NCI-H1930 (cell line): ENCODE results near the gene FSTL4.

Source experiments
- DNase-seq, 2 experiments: peaks; one replicate each; lab custom pipeline; 2025; lab: John Stamatoyannopoulos, UW

Gene FSTL4

DNA sequence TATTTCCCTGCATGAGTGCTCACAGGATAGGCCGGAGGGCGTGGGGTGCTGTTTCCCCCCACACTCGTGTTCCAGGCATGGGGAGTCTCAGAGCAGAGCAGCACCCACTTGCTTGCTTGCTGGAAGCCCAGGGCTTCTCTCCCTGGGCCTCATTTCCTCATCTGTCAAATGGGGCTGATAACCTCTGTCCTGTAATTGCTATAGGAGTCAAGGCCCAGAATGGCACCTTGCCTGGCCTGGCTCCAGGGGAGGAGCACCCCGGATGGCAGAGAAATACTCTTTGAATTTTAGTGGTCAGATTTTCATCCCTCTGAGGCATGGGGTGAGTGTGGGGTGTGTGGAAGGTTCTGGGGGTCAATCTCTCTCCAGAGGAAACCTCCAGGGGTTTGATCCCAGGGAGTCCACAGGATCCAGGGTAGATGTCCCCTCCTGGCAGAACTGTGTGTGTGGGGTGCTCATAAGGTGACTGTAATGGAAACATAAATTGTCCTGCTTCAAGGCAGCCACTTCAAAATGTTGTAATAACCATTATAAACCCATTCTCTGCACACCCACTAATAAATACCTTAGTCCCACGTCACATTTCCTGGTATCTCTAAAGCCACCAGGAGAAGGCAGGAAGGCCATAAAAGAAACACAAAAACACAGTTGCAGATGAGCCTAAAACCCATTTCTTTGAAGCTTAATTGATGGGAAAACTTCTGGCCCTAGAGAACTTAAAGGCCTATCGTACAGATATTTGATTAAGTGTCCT is 272.2 kb downstream of the FSTL4 start:
- no peak for DNase-seq

DNA sequence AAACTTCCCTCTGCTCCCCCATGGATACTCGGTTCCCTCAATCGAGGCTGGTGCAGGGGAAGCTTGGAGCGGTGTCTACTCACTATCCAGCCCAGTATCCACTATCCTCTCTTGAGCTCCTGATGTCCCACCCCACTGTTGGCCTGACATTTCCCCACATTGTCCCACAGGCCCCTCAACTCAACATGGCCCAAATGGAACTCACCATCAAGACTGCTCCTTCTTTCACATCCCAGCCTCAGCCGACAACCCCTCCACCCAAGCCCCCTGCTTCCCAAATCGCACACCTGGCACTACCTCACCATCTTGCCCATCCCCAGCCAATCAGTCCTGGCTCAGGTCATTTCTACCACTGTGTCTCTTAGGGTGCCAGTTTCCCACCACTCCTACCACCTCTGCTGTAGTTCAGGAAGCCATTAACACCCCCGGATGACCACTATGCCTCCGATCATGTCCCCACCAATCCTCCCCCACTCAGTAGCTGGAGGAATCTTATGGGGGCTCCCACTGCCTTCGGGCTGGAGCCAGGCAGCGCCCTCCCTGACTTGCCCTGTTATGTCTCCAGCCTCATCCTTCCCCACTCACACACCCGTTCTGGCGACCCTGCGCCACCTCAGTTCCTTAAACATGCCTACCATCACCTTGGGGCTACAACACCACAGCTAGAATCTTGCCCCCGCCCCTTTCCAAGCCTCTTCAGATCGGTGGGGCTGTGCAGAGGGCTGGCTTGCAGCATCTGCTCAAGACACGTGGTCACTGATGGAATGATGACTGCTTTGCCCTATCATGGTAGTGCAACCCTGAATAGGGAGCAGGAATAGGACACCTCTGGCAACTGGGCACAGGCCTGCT is 273.6 kb downstream of the FSTL4 start:
- DNase-seq: no peak

DNA sequence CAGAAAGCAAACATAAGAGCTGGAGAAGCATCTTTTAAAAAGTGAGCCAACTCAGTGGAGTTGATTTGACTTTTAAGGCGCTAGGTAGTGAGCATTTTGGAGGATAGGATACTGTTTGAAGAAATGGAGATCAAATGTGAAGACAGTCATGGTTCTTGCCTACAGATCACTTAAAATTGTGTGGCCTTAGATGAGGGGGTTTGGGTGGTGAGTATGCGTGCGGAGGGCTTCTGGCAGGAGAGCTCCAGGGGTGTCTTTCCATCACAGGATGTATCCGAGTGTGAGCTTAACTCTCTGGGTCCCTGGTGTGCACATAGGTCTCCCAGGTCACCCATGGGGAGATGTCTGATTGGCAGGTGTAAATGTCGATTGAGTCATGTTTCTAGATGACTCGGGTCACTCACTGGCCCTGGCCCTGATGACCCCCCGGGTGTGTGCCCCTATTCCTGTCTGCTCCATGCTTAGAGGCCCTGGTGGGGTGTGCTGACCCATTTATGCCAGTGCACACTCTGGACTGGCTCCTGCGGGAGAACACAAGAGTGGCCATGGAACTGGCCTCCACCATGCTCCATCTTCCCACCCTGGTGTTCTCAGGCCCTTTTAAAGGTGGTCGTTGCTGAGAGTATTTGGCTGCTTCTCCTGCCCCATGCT is 274.4 kb downstream of the FSTL4 start:
- no peak for DNase-seq

DNA sequence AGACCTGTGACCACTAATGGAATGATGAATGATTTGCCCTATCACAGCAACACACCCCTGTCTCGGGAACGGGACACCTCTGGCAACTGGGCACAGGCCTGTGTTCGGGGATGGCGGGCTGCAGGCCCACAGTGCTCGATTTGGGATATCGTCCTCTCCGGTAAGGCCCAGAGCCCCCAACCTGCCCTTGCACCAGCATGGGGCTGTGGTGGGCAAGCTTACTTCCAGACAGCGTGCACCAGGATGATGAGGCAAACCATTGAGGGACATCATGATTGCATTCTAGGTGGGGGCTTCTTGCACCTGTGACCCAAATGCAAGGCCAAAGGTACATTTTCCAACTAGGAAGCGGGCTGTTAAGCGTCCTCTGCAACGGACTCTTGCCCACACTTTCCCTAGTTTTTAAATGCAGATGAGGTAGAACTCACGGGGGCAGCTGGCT is 275.4 kb downstream of the FSTL4 start:
- no peak for DNase-seq

DNA sequence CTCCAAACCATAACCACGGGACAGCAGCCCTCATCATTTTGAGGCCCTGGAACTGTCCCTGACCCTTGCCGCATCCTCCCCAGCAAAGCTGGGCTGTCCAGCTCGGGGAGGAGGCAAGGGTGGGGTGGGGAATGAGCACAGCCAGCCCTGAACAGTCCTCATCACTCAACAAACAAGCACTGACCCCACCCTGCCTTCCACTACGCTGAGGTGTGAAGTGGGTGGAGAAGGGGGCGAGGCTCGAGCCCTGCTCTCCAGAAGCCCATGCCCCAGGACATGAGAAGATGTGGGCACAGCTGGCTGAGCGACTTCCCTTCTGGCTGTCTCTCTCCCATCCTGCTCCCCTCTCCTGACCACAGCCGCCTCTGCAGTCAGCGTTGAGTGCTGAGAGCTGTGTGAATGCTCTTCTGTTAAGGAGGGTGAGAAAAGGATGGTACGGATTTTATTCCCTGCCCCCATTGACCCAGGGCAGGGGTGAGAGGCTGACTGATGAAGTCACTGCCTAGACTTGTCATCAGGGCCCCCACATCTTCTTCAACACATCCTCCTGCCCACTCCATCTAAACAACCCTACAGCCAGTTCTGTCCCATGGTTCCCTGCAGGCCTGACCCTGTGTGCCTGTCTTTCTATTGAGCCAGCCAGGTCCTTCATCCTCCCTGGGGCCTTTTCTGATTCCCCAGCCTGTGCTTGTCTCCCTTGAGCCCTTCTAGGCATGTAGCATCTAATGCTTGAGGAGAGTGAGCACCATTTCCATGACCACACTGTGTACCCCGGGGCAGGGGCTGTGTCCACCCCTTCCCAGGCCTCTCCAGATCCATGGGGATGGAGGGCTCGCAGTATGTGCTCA is 276.0 kb downstream of the FSTL4 start:
- DNase-seq: no peak

DNA sequence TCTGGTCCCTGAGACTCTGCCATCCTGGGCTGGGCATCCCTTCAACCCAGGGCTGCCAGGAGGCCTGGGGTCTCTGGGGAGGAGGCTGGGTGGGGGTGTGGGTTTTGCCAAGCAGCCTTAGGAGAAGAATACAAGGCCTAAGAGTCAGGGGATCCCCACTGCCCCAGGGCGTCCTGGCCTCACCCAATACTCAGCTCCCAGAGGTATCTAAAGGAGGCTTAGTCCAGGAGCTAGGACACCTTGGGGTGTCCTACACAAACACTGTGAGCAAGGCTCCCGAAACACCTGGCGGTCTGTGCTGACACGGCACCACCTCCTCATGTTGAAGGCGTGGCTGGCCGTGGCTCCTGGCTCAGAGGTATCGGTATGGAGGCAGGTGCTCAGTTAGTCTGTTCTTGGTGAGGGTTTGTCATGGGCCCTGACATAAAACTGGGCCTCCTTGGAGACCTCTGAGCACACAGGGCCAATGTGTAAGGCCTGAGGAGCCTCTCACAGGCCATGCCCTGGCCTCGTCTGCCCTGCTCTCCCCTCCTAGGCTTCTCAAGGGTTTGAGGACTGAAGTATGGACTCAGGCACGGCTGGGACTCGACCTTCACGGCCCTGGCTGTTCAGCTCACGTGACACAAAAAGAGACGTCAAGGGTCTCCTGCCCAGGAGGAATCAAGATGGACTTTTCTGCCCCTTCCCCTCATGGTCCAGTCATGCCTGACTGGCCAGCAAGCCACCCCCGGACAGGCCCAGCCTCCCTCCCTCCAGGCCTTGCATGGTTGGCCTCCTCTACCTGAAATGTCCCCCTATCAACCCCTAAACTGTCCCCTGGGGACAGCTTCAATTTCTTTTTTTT is 277.3 kb downstream of the FSTL4 start:
- DNase-seq: no peak

DNA sequence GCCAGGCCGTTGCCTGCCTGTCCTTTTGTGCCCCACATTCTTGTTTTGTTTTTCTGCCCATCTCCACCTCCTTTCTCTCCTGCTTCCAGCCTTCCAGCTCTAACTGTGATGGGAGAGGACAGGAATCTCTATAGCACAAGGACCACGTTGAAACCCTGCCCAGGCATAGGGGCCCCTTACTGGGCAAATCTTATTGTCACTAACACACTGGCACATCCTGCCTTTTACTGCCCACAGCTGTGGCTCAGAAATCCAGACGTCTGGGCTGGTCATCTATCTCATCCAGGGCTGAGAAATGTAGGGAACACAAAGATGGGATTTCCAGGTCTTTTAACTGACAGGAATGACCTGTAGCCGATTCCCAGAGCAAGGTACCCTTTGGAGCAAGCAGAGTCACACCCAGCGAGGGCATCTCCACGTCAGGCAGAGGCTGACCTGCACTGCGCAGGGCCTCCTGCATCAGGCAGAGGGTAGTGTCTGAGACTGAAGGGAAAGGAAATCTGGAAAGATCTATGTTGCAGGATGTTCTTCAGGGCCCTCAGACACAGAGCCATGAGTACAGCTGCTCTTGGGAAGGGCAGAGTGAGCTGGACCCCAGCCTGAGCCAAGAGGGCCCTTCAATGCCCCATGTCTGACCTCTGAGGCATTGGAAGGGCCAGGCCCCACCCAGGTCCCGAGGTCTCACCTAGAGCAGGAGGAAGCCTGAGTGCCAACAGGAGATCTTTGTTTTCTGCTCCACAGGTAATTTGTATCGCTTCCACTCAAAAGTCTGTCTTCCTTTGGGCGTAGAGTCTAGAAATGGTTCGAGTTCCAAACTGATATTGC is 278.8 kb downstream of the FSTL4 start:
- no peak for DNase-seq

DNA sequence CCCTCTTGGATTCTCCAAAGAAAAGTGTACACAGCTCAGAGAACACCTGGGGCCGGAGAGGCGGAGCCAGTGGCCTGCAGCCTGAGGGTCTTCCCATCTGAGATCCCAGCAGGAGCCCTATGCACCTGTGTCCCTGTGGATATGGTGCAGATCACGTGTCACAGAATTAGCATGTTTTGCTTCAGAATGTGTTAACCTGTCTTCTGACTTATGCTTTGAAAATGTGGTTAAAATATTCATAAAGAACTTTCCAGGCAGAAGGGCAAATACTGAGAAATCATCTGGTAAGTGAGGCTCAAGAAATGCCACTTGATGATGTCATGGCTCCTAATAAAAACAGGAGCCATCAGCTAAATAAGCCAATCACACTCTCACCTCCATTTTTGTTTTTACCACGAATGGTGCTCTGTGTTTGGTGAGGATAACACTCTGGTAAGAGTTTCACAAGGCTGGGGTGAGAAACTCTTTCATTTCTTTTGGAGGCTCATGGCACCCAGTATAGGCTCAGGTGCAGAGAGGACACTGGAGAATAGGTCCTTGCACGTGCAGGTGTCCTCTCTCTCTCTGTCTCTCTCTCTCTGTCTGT is 279.8 kb downstream of the FSTL4 start:
- DNase-seq: no peak

DNA sequence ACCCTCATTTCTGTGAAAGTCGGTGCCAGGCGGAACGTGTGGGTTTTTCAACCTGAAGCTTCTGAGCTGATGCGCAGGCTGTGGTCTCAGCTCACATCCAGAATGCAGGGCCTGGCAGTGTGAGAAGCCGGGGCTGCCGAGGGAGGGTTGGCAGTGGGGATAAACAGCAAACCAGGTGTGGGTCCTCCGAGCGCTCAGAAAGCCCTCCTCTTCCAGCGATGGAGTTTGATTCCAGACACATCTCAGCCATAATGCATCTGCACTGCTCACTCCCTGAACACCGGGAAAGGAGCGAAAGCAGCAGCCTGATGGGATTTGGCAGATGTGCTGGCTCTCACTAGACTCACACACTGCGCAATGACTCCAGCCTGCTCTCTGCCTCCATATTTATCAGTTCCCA is 280.4 kb downstream of the FSTL4 start:
- DNase-seq: no peak

DNA sequence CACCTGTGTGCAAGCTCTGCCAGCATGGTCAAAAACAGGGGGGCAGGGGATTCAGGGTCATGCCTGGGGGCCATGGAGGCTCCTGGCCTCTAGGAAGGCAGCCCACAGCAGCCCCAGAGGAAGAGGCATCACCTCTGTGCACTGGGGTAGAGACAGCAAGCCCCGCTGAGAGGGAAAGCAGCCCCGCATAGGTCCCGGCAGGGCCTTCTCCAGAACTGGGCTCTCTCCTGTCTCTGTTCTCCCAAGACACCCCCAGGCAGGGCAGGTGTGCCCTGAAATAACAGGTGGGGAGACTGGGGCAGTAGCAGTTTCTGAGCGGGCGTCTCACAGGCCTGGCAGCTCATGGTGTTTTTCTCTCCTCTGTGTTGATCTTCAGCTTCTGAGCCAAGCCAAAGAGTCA is 281.4 kb downstream of the FSTL4 start:
- no peak for DNase-seq

DNA sequence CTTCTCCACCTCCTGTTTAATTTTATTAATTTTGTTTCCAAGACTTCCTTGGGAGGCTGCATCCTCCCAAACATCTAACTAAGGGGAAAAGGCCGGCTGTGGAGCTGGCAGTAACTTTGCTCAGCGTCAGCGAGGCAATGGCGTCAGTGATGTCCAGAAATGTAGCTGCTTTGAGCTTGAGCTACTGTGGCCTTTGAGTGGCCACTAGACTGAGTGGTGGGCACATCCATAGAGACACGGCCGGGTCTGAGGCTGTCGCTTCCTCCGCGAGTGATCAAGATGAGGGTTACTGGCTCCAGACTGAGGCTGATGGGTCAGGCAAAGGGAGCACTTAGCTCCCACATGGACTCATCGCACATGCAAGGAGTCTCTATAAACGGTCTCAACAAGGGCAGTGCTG is 283.5 kb downstream of the FSTL4 start:
- no peak for DNase-seq

DNA sequence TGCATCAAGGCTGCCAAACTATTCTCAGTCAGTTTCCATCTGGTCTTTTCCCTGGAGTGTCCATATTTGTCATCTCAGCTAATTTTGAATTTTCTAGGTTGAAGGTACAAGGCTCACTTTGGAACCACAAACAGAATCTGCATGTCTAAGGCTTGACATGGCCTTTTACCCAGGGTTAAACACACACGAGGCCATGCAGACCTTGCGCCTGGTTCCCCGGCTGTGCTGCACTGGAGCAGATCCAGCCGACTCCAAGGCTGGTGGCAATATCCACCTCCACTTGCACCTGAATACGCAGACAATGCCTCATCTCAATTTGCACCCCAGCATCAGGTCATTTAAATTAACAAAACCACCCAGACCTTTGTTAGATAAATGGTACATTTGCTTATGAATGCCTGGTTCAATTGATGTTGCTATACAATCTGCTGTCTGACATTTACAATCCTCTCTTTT is 284.4 kb downstream of the FSTL4 start:
- DNase-seq: no peak

DNA sequence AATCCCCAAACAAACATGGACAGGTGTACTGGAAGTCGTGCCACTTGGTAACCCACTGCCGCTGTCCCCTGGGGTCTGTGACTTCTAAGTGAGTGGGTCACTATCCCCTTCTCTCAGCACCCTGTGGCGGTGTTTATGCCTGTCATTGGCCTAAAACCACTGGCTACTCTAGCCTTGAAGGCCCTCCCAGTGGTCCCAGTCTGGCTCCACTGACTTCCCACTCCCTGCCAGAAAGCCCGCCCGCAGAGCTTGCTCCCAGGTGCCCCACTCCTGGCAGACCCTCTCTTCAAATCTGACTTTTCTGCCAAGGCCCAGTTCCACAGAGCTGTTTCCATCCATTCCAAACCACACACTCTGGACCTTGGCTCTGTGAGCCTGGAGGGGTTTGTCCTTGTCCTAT is 286.0 kb downstream of the FSTL4 start:
- DNase-seq: no peak

DNA sequence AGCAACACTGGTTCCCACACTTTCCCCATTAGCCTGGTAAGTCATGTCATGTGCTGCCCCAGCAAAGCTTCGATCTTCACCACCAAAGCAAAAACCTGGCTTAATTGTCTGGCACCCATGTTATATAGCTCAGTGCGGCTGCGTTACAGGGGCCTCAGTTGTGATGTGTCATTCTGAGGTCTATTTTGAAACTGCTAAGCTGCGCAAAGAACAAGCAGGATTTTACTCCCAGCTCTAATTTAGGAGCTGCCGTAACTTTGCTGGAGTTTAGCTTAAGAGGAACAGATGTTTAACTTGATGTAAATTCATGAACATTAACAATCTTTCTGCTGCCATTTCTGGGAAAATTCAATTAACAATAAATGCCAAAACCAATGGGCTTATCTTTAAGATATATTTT is 286.5 kb downstream of the FSTL4 start:
- no peak for DNase-seq

DNA sequence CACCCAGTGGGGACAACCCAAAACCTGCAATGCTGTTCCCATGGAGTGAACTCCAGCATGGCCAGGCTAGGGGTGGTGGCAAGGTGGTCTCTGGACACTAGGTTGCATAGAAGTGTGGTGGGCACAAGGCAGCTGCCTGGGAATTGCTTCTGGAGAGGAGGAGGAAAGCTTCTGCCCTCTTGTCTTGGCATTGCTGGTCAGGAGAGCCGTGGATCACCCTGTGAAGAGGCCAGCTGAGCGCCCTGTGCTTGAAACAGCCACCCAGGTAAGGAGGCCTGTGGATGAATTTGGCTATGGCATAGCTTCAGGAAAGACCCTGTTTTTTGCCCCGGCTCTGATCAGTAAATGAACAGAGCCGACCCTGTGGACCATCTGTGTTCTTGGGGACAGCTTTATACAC is 287.4 kb downstream of the FSTL4 start:
- no peak for DNase-seq

DNA sequence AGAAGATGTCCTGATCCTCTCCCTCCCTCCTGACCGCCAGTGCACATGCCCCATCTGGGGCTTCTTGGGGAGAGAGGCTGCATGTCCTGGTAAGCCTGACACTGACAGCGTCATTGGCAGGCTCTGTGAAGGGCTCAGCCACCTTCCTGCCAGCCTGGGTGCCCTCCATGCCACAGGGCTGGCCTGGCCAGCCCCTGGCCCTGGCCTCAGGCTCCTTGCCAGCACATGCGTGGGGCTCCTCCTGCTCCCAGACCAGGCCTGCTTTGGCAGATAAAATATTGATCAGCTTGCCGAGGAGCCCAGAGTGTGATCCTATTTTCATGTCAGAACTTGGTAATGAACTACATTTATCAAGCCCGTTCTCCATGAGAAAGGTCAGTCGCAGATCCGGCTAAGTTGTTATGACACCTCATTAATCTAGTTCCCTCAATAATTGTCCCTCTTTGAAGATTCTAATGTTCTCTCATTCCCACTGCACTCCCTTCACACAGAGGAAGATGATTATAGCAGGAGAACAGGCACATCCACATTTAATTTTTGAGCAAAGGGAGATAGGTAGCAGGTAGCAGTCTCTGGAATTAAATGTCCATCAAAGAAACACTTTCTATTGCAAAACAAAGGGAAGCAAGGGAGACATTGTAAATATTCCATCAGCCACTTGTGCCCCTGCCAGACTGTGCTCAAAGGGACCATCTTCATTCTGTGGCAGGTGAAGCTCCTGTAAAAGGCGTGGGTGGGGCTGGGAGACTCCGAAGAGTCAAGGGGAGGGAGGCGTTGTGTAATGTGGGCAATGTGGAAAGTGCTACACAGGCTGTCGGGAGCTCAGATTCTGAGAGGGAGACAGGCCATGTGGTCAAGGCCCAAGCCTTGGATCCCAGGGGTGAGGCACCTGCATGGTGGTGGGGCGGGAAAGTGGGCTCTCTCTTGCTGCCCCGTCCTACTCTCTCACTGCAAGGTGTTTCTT is 288.6 kb downstream of the FSTL4 start:
- DNase-seq: no peak

DNA sequence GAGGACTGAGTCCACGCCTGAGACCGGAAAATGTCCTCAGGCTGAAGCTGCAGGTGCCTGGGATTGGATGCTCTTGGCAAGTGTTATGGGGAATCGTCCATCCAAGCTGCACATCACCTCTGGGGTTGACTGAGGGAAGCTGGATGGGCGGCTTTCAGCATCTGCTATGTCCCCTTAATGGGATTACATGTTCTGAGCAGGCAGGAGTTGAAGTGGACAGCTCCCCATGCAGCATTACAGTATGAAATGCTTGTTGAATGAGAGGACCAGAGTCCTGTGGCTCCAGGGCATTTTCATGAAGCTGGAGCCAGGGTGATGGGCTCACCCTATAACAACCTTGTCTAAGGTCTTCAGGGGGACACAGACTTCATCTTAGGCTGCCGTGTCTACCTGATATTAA is 289.6 kb downstream of the FSTL4 start:
- DNase-seq: no peak

DNA sequence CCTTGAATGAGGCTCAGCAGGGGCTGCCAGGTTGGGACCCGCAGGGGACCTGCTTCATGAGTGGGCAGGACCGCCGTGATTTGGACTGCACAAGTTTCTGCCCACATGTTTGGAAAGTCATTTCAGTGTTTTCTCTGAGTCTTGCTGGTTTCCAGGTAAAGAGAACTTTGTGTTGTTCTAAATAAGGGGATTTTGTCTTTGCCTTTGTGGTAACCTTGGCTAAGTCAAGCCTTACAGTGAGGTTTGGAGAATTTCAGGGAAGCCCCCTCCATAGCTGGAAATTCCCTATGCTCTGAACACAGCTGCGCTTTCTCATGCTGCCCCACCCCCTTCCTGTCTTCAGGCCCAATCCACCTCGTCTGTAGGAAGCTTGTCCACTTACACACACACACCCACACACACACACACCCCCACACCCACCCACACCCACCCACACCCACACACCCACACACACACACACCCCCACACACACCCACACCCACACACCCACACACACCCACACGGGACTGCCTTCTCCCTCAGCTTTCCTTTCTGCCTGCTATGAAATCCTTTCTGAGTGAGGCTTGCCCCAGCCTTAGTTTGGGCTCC is 290.4 kb downstream of the FSTL4 start:
- no peak for DNase-seq
